ENCODE results near the gene ABHD16B.

DNA sequence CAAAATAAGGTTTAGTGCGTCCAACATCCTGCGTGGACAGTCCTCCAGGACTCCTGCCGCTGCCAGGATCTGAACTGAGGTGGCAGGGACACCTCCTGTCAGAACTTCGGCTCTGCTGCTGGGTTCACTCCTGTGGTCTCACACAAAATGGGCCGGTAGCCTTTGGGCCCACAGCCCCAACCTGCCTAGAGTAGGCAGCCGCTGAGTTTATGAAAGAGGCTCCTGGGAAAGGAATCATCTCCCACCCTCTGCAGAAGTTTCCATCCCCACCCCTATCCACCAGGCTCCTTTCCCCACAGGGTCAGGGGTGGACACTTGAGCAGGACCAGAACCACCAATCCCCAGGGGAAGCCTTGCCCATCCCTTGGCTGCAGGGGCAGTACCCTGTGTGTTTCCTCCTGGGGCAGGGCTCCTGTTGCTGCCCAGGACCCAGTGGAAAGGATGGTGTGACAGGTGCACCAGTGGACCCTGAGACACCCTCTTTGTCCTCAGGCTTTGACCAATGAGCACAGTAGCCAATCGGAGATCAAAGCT is 2.1 kb upstream of the ABHD16B start:
- TF ChIP-seq POLR2AphosphoS5 (IDR thresholded peaks at IDR 0.05; ENCODE audit: insufficient read depth, low read depth, low read length), result peak; percentile 2
- TF ChIP-seq, protein P1, sequence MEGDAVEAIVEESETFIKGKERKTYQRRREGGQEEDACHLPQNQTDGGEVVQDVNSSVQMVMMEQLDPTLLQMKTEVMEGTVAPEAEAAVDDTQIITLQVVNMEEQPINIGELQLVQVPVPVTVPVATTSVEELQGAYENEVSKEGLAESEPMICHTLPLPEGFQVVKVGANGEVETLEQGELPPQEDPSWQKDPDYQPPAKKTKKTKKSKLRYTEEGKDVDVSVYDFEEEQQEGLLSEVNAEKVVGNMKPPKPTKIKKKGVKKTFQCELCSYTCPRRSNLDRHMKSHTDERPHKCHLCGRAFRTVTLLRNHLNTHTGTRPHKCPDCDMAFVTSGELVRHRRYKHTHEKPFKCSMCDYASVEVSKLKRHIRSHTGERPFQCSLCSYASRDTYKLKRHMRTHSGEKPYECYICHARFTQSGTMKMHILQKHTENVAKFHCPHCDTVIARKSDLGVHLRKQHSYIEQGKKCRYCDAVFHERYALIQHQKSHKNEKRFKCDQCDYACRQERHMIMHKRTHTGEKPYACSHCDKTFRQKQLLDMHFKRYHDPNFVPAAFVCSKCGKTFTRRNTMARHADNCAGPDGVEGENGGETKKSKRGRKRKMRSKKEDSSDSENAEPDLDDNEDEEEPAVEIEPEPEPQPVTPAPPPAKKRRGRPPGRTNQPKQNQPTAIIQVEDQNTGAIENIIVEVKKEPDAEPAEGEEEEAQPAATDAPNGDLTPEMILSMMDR (IDR thresholded peaks at IDR 0.05; ENCODE audit: extremely low read depth in 1 of 2, insufficient read depth in 1 of 2, low read depth in 1 of 2, low read length in 2 of 2), result no peak
- no peak for TF ChIP-seq EZH2 (IDR thresholded peaks at IDR 0.05; ENCODE audit: borderline replicate concordance, low read depth, low read length, severe bottlenecking)
- no peak for TF ChIP-seq POLR2A (IDR thresholded peaks at IDR 0.05; ENCODE audit: low read depth, low read length)
- no peak for TF ChIP-seq JUN (IDR thresholded peaks at IDR 0.05; ENCODE audit: borderline replicate concordance, insufficient read depth, insufficient read length, low read depth)
- no peak for TF ChIP-seq FOS (IDR thresholded peaks at IDR 0.05; ENCODE audit: borderline replicate concordance, insufficient read depth, low read length)
- TF ChIP-seq, protein P2, sequence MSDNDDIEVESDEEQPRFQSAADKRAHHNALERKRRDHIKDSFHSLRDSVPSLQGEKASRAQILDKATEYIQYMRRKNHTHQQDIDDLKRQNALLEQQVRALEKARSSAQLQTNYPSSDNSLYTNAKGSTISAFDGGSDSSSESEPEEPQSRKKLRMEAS (IDR thresholded peaks at IDR 0.05; ENCODE audit: insufficient read depth, insufficient read length), result no peak
- TF ChIP-seq MYC (IDR thresholded peaks at IDR 0.05; ENCODE audit: low read depth, low read length), result no peak
- no peak for TF ChIP-seq GATA2 (IDR thresholded peaks at IDR 0.05; ENCODE audit: insufficient read depth, insufficient read length, low read depth, low read length)

All from endothelial cell of umbilical vein (primary cell).